NCI-H128 (cell line): Measurements from ENCODE around the gene SLC22A8.
"Not testable (repeated sequence)": the region's sequence is repeated elsewhere in the genome, so short reads cannot be mapped to it uniquely, and the experiment has no call there.

Experiments used
- DNase-seq: peaks from one replicate; lab custom pipeline; 2025; ENCODE audit not compliant: unreplicated experiment; lab: John Stamatoyannopoulos, UW

Gene SLC22A8

GRCh38 chr11:63015521-63016215 lies at the start of gene SLC22A8:
Gene SLC22A8 (minus strand): TSS chr11:63015841. CDS start chr11:63014958, 883 bp downstream.
- DNase-seq, result no peak

GRCh38 chr11:63046203-63046602 lies 30.6 kb upstream of the SLC22A8 start:
- DNase-seq, result not testable (repeated sequence)

GRCh38 chr11:63042596-63042995 lies 27.0 kb upstream of the SLC22A8 start:
- DNase-seq, result no peak

- no peak for DNase-seq
These were observed 16.8 kb upstream of the SLC22A8 start for GRCh38 chr11:63032457-63032856.

GRCh38 chr11:63023841-63024648 lies 8.4 kb upstream of the SLC22A8 start:
- peak; percentile 61 for DNase-seq

- no peak for DNase-seq
These were observed 7.7 kb upstream of the SLC22A8 start for GRCh38 chr11:63023222-63023814.

GRCh38 chr11:63022441-63022840 lies 6.8 kb upstream of the SLC22A8 start:
- no peak for DNase-seq

- DNase-seq, result no peak
These were observed 5.1 kb upstream of the SLC22A8 start for GRCh38 chr11:63020671-63021291.

GRCh38 chr11:63019506-63019905 lies 3.9 kb upstream of the SLC22A8 start:
- no peak for DNase-seq

- no peak for DNase-seq
These were observed 1.8 kb upstream of the SLC22A8 start for GRCh38 chr11:63017306-63017974.

- no peak for DNase-seq
These were observed 1.1 kb downstream of the SLC22A8 start for GRCh38 chr11:63014408-63015055.

GRCh38 chr11:63012839-63013238 lies 2.8 kb downstream of the SLC22A8 start:
- no peak for DNase-seq

- DNase-seq, result no peak
These were observed 3.2 kb downstream of the SLC22A8 start for GRCh38 chr11:63012430-63012829.

- no peak for DNase-seq
These were observed 4.7 kb downstream of the SLC22A8 start for GRCh38 chr11:63010934-63011439.

- DNase-seq, result no peak
These were observed 7.7 kb downstream of the SLC22A8 start for GRCh38 chr11:63007920-63008319.

GRCh38 chr11:63001456-63001855 lies 14.2 kb downstream of the SLC22A8 start:
- DNase-seq, result no peak

GRCh38 chr11:62999649-63000048 lies 16.0 kb downstream of the SLC22A8 start:
- DNase-seq, result no peak

- no peak for DNase-seq
These were observed 16.5 kb downstream of the SLC22A8 start for GRCh38 chr11:62999156-62999555.

GRCh38 chr11:62996271-62996670 lies 19.4 kb downstream of the SLC22A8 start:
- DNase-seq, result no peak

- DNase-seq, result no peak
These were observed 20.9 kb downstream of the SLC22A8 start for GRCh38 chr11:62994775-62995174.
